HEK293 (cell line): ENCODE data around the gene PLIN5.

ENCODE experiments used
- CTCF ChIP-seq: fragments of 450-650 bp; formaldehyde crosslinking; IDR thresholded peaks from 2 replicates; pipeline ENCODE4 v1.5.1; 2016; ENCODE audit warnings: missing biosample characterization, missing genetic modification characterization
- ZNF416 ChIP-seq: fragments of 450-650 bp; formaldehyde crosslinking; IDR thresholded peaks from 2 replicates; pipeline ENCODE4 v1.5.1; 2016; ENCODE audit warnings: missing biosample characterization, missing genetic modification characterization

- TF ChIP-seq ZNF416 (tag by site-specific recombination) (no peak), CTCF (tag by site-specific recombination) (peak; percentile 68)
These were observed 23.2 kb upstream of the PLIN5 start for GRCh38 chr19:4557971-4558941.
